H1 (cell line): ENCODE data around the gene MMP24OS. TPM values are rescaled to one million over a fixed set of nuclear protein-coding genes. Genes with fewer than 3 reads are reported as not detected.

Experiments used
- CTCF ChIA-PET: fragments of 300-600 bp; sonication (Branson Sonifier 250); formaldehyde crosslinking; loops from one replicate; lab custom pipeline; 2021; ENCODE audit not compliant: partially characterized antibody; lab: Charles Lee
- POLR2A ChIA-PET: fragments of 300-600 bp; sonication (Branson Sonifier 250); formaldehyde crosslinking; loops from one replicate; lab custom pipeline; 2021; ENCODE audit warnings: inconsistent platforms; ENCODE audit not compliant: partially characterized antibody; lab: Charles Lee
- DNase-seq, 2 experiments: peaks; one replicate each; pipeline versions ENCODE4 v3.0.0 to v3.0.0-alpha.2; 2010 to 2022; ENCODE audit warnings: low spot score in 2 of 2, low read depth in 1 of 2, mixed read lengths in 1 of 2
- FAIRE-seq: peaks from 2 replicates; lab custom pipeline; 2011; peaks lifted over from hg19 to GRCh38; lab: Jason Lieb, UNC
- H2AFZ ChIP-seq: 2 replicates; pipeline ENCODE4 v1.8.1; 2012; ENCODE audit warnings: low read length, inconsistent platforms
- H2AK5ac ChIP-seq: 2 replicates; pipeline ENCODE4 v1.6.1; 2013; ENCODE audit warnings: low read depth, low read length
- H2BK120ac ChIP-seq: replicated peaks from 2 replicates; pipeline ENCODE3; 2013; ENCODE audit warnings: low read depth, low read length, inconsistent platforms
- H2BK12ac ChIP-seq: 2 replicates; pipeline ENCODE4 v1.6.1; 2013; ENCODE audit warnings: low read depth, low read length
- H2BK15ac ChIP-seq: 2 replicates; pipeline ENCODE4 v1.6.1; 2013; ENCODE audit warnings: low read length
- H2BK20ac ChIP-seq: 2 replicates; pipeline ENCODE4 v1.6.1; 2013; ENCODE audit warnings: low read length
- H2BK5ac ChIP-seq: 2 replicates; pipeline ENCODE4 v1.6.1; 2013; ENCODE audit warnings: low read depth, low read length
- H3K14ac ChIP-seq: 2 replicates; pipeline ENCODE4 v1.6.1; 2013; ENCODE audit warnings: inconsistent platforms; ENCODE audit not compliant: insufficient read length
- H3K18ac ChIP-seq: 2 replicates; pipeline ENCODE4 v1.6.1; 2013; ENCODE audit warnings: low read length; ENCODE audit errors: extremely low read depth
- H3K23ac ChIP-seq: 2 replicates; pipeline ENCODE4 v1.6.1; 2013; ENCODE audit warnings: inconsistent platforms; ENCODE audit not compliant: insufficient read length
- H3K23me2 ChIP-seq: 2 replicates; pipeline ENCODE4 v1.6.1; 2013; ENCODE audit warnings: low read depth, low read length
- H3K27ac ChIP-seq: 2 replicates; pipeline ENCODE4 v1.6.1; 2011; ENCODE audit warnings: low read depth, low read length, inconsistent platforms
- H3K27me3 ChIP-seq, 4 experiments: replicated peaks in 1 of 4; 1 replicate in 1 of 4; 2 replicates in 3 of 4; pipeline versions ENCODE4 v1.6.1 to v1.8.1; 2011 to 2013; ENCODE audit warnings: low read length in 3 of 4, mild to moderate bottlenecking in 3 of 4, inconsistent platforms in 2 of 4, mixed read lengths in 2 of 4, moderate library complexity in 1 of 4; ENCODE audit not compliant: control insufficient read depth in 3 of 4, insufficient read depth in 3 of 4; ENCODE audit errors: extremely low read depth in 1 of 4
- H3K36me3 ChIP-seq, 4 experiments: 2 replicates each; pipeline versions ENCODE4 v1.6.1 to v1.8.1; 2011 to 2013; ENCODE audit warnings: mild to moderate bottlenecking in 4 of 4, low read length in 3 of 4, moderate library complexity in 2 of 4, control low read depth in 1 of 4, inconsistent platforms in 1 of 4; ENCODE audit not compliant: insufficient read depth in 4 of 4, control insufficient read depth in 2 of 4
- H3K4ac ChIP-seq: replicated peaks from 2 replicates; pipeline ENCODE3; 2013; ENCODE audit warnings: low read length, low read depth, mixed read lengths, inconsistent platforms; ENCODE audit not compliant: insufficient read length
- H3K4me1 ChIP-seq, 4 experiments: replicated peaks in 1 of 4; 1 replicate in 1 of 4; 2 replicates in 3 of 4; pipeline versions ENCODE4 v1.6.1 to v1.8.1; 2011 to 2013; ENCODE audit warnings: low read length in 3 of 4, inconsistent platforms in 2 of 4, mixed read lengths in 1 of 4; ENCODE audit not compliant: insufficient read depth in 4 of 4, control insufficient read depth in 3 of 4
- H3K4me2 ChIP-seq, 2 experiments: 2 replicates each; pipeline versions ENCODE4 v1.6.1 to v1.8.1; 2011 to 2013; ENCODE audit warnings: low read depth in 2 of 2, low read length in 2 of 2, control low read depth in 1 of 2, inconsistent platforms in 1 of 2, mild to moderate bottlenecking in 1 of 2; ENCODE audit not compliant: insufficient read depth in 1 of 2
- H3K4me3 ChIP-seq, 4 experiments: fragments of 200-600, 300-600 bp in 1 of 4; sonication (generic), shearing (Covaris generic), sonication (Bioruptor Twin) in 1 of 4; 2 replicates each; pipeline versions ENCODE4 v1.5.1 to v1.8.1; 2011 to 2016; ENCODE audit warnings: low read length in 4 of 4, low read depth in 3 of 4, control low read depth in 2 of 4, inconsistent platforms in 2 of 4, mild to moderate bottlenecking in 2 of 4, mixed read lengths in 1 of 4, moderate library complexity in 1 of 4; ENCODE audit not compliant: insufficient read depth in 2 of 4; ENCODE audit errors: extremely low read depth in 1 of 4
- H3K56ac ChIP-seq: replicated peaks from 2 replicates; pipeline ENCODE3; 2013; ENCODE audit warnings: low read depth, mild to moderate bottlenecking, mixed read lengths, low read length, inconsistent platforms; ENCODE audit not compliant: insufficient read length
- H3K79me1 ChIP-seq: 2 replicates; pipeline ENCODE4 v1.6.1; 2013; ENCODE audit warnings: low read depth, low read length, control low read depth
- H3K79me2 ChIP-seq, 2 experiments: 2 replicates each; pipeline versions ENCODE4 v1.6.1 to v1.8.1; 2012 to 2013; ENCODE audit warnings: low read length in 2 of 2, mild to moderate bottlenecking in 2 of 2, inconsistent platforms in 1 of 2; ENCODE audit not compliant: insufficient read depth in 2 of 2, control insufficient read depth in 1 of 2
- H3K9ac ChIP-seq, 4 experiments: replicated peaks in 1 of 4; 1 replicate in 1 of 4; 2 replicates in 3 of 4; pipeline versions ENCODE4 v1.6.1 to v1.8.1; 2011 to 2013; ENCODE audit warnings: low read depth in 3 of 4, low read length in 3 of 4, control low read depth in 2 of 4, mild to moderate bottlenecking in 2 of 4, moderate library complexity in 2 of 4, inconsistent platforms in 1 of 4; ENCODE audit errors: extremely low read depth in 1 of 4
- H3K9me3 ChIP-seq, 2 experiments: 2 replicates each; pipeline versions ENCODE4 v1.6.1 to v1.8.1; 2012 to 2013; ENCODE audit warnings: mild to moderate bottlenecking in 2 of 2, moderate library complexity in 2 of 2, control low read depth in 1 of 2, inconsistent platforms in 1 of 2, low read depth in 1 of 2, low read length in 1 of 2, mixed read lengths in 1 of 2; ENCODE audit not compliant: insufficient read depth in 2 of 2
- H4K20me1 ChIP-seq, 2 experiments: replicated peaks in 1 of 2; 2 replicates each; pipeline versions ENCODE3 to v1.8.1; 2011 to 2013; ENCODE audit warnings: inconsistent platforms in 2 of 2, low read length in 2 of 2, mild to moderate bottlenecking in 1 of 2; ENCODE audit not compliant: insufficient read depth in 2 of 2, control insufficient read depth in 1 of 2
- H4K5ac ChIP-seq: 2 replicates; pipeline ENCODE4 v1.6.1; 2013; ENCODE audit warnings: low read length, low read depth, mixed read lengths, inconsistent platforms; ENCODE audit not compliant: insufficient read length
- H4K8ac ChIP-seq: 2 replicates; pipeline ENCODE4 v1.8.0; 2013; ENCODE audit warnings: mild to moderate bottlenecking, moderate library complexity, low read length, inconsistent platforms; ENCODE audit not compliant: insufficient read depth; ENCODE audit errors: extremely low read depth
- H4K91ac ChIP-seq: replicated peaks from 2 replicates; pipeline ENCODE3; 2013; ENCODE audit warnings: low read length, mixed read lengths, inconsistent platforms; ENCODE audit not compliant: insufficient read length
- BCL11A ChIP-seq, 2 experiments: IDR thresholded peaks; one replicate each; pipeline ENCODE4 v1.6.1; 2011; ENCODE audit warnings: low read depth in 2 of 2, low read length in 2 of 2, mild to moderate bottlenecking in 2 of 2
- PHF8 ChIP-seq: fragments of 200-600 bp; sonication (generic); conservative IDR thresholded peaks from 2 replicates; pipeline ENCODE4 v1.7.1; 2012; ENCODE audit warnings: low read depth, mild to moderate bottlenecking, inconsistent platforms, low read length, moderate library complexity
- WGBS, 2 experiments: shearing (Covaris generic) in 1 of 2; methylation state at CpG; one replicate each; pipeline versions ENCODE4 v1.1.6 to v1.1.7; 2013 to 2015; ENCODE audit warnings: low lambda C conversion rate in 2 of 2, mixed read lengths in 2 of 2, inconsistent platforms in 1 of 2, low coverage in 1 of 2, missing lambda C conversion rate in 1 of 2; ENCODE audit not compliant: insufficient replicate concordance in 2 of 2, insufficient coverage in 1 of 2, insufficient read length in 1 of 2; ENCODE audit errors: extremely low coverage in 1 of 2, missing lambda C conversion rate in 1 of 2; 5-methylcytosine and 5-hydroxymethylcytosine counted together
- polyA plus RNA-seq, 7 experiments: library from polyadenylated mRNA; depleted of rRNA in 3 of 7; stranded (reverse) in 5 of 7; unstranded in 2 of 7; fragments of >200 nt in 5 of 7; fragments of 200-250 nt in 2 of 7; gene quantifications; 1 replicate in 5 of 7; 2 replicates in 1 of 7; 4 replicates in 1 of 7; pipeline versions ENCODE4 v1.2.1 to v1.2.3, GENCODE V29; 2011 to 2013; ENCODE audit warnings: missing spikeins in 2 of 7, mixed read lengths in 2 of 7
- total RNA-seq: library from RNA; stranded (reverse); fragmentation: NEBNext Ultra II Directional; extraction: Animal tissue kit (Norgen Biotek cat#: 25700); gene quantifications from 2 replicates; pipeline ENCODE4 v1.2.1, GENCODE V29; 2021

Gene MMP24OS
- total and polyA plus RNA-seq, 2 of the 8 experiments (the other 6 are each of a cell fraction or from before 2014, with no cell fraction given) = 19.0 to 21.3 TPM

DNA sequence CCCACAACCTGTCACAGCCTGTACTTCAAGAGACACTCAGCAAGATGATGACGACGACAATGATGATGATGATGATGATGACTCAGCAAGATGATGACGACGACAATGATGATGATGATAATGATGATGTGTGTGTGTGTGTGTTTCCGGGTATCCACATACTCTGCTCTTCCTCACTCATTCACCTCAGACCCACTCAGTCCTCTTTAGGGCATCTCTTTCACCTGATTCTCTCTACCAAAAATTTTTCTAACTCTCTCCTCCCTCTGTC is 7.8 kb upstream of the MMP24OS start:
- CTCF ChIA-PET = no interaction called here
- Histone ChIP-seq H3K56ac (no peak overlapping the region), H4K8ac (no peak overlapping the region), H2BK15ac (no peak overlapping the region), H3K4me2 (peak overlapping the region; percentile 92 to 94; a peak in 3 of 4 replicates), H2BK20ac (no peak overlapping the region), H3K36me3 (peaks cover 5 to 10% (median 6%) of the 10 kb centered on the region in 4 experiments; a peak in 6 of 8 replicates), H3K27me3 (no peaks in the 10 kb centered on the region), H2BK12ac (no peak overlapping the region), H3K4me1 (peaks cover 3 to 8% (median 5%) of the 10 kb centered on the region in 4 experiments; a peak in 6 of 7 replicates), H3K9me3 (no peaks in the 10 kb centered on the region), H2BK5ac (no peak overlapping the region), H3K79me1 (peaks cover 12% of the 10 kb centered on the region; the same call in 1 of the 2 replicates), H3K9ac (no peak overlapping the region), H2AFZ (no peak overlapping the region), H4K5ac (no peak overlapping the region), H4K91ac (peak overlapping the region; percentile 29), H3K23ac (no peak overlapping the region), H3K79me2 (peaks cover 9 to 29% of the 10 kb centered on the region in 2 experiments), H3K4ac (no peak overlapping the region), H3K23me2 (peaks cover 8% of the 10 kb centered on the region), H4K20me1 (peaks cover 1 to 2% of the 10 kb centered on the region in 2 experiments), H3K27ac (no peak overlapping the region), H2AK5ac (peak overlapping the region; percentile 5; the same call in 1 of the 2 replicates), H3K18ac (no peak overlapping the region), H2BK120ac (no peak overlapping the region), H3K14ac (no peak overlapping the region), H3K4me3 (no peak overlapping the region)
- FAIRE-seq (no peak), DNase-seq (no peak)
- POLR2A ChIA-PET = interaction anchor here (1.6 kb wide), 1 partner anchor 13 kb away, joined by 3 read pairs; no protein-coding TSS in a partner anchor
- no peak for TF ChIP-seq BCL11A (IDR thresholded peaks at IDR 0.05; ENCODE audit: low read depth in 2 of 2, low read length in 2 of 2)
- TF ChIP-seq PHF8 = no peak
- 87% methylated on average over 5 of the region's 5 CpGs; no CpG with 5 or more reads in 1 of the 2 experiments for WGBS, 2 experiments
